HEK293 (cell line): ENCODE measurements around the gene DNAJA3.

Experiments
- CTCF ChIA-PET: fragments of 350-600 bp; formaldehyde crosslinking; extraction: SDS; loops from one replicate; lab custom pipeline; 2021; ENCODE audit warnings: antibody characterized with exemption; lab: Yijun Ruan, JAX
- POLR2A ChIA-PET: fragments of 300-600 bp; formaldehyde crosslinking; extraction: SDS; loops from one replicate; lab custom pipeline; 2020; ENCODE audit warnings: antibody characterized with exemption, inconsistent platforms; lab: Yijun Ruan, JAX
- H3K27ac ChIP-seq: fragments of 200-500 bp; sonication (Bioruptor generic); 2 replicates; pipeline ENCODE4 v1.5.1; 2014; ENCODE audit warnings: low read depth, low read length, control low read depth, inconsistent platforms; ENCODE audit errors: extremely low read depth
- H3K36me3 ChIP-seq, 2 experiments: fragments of 200-500 bp in 1 of 2; sonication (Bioruptor generic) in 1 of 2; 1 replicate in 1 of 2; 2 replicates in 1 of 2; pipeline ENCODE4 v1.5.1; 2014 to 2017; ENCODE audit warnings: inconsistent platforms in 2 of 2, low read length in 2 of 2; ENCODE audit not compliant: control insufficient read depth in 2 of 2, insufficient read depth in 1 of 2
- H3K4me1 ChIP-seq: fragments of 200-500 bp; sonication (Bioruptor generic); 2 replicates; pipeline ENCODE4 v1.5.1; 2014; ENCODE audit warnings: mild to moderate bottlenecking, low read length, inconsistent platforms; ENCODE audit not compliant: control insufficient read depth, insufficient read depth
- H3K4me3 ChIP-seq: 2 replicates; pipeline ENCODE4 v1.5.1; 2011; ENCODE audit warnings: low read depth, mild to moderate bottlenecking, control low read depth, low read length, moderate library complexity
- H3K9me3 ChIP-seq: fragments of 200-500 bp; sonication (Bioruptor generic); 2 replicates; pipeline ENCODE4 v1.5.1; 2014; ENCODE audit warnings: low read depth, low read length, inconsistent platforms; ENCODE audit not compliant: control insufficient read depth, insufficient read depth
- GLI2 ChIP-seq: fragments of 450-650 bp; formaldehyde crosslinking; IDR thresholded peaks from 2 replicates; pipeline ENCODE4; 2017; ENCODE audit warnings: missing biosample characterization, missing genetic modification characterization, low read depth, borderline replicate concordance
- OSR2 ChIP-seq: fragments of 450-650 bp; formaldehyde crosslinking; IDR thresholded peaks from 2 replicates; pipeline ENCODE4 v1.5.1; 2016; ENCODE audit warnings: missing biosample characterization, missing genetic modification characterization
- YY2 ChIP-seq: fragments of 450-650 bp; formaldehyde crosslinking; IDR thresholded peaks from 2 replicates; pipeline ENCODE4 v1.5.1; 2016; ENCODE audit warnings: missing biosample characterization, missing genetic modification characterization
- ZIC2 ChIP-seq: fragments of 450-650 bp; formaldehyde crosslinking; IDR thresholded peaks from 2 replicates; pipeline ENCODE4 v1.5.1; 2016; ENCODE audit warnings: missing biosample characterization, missing genetic modification characterization
- ZNF140 ChIP-seq: fragments of 450-650 bp; formaldehyde crosslinking; IDR thresholded peaks from 2 replicates; pipeline ENCODE4 v1.5.1; 2016; ENCODE audit warnings: missing biosample characterization, missing genetic modification characterization
- ZNF2 ChIP-seq: fragments of 450-650 bp; formaldehyde crosslinking; IDR thresholded peaks from 2 replicates; pipeline ENCODE4 v1.5.1; 2016; ENCODE audit warnings: missing biosample characterization, missing genetic modification characterization
- ZNF202 ChIP-seq: fragments of 450-650 bp; formaldehyde crosslinking; IDR thresholded peaks from 2 replicates; pipeline ENCODE4 v1.5.1; 2016; ENCODE audit warnings: missing biosample characterization, missing genetic modification characterization, borderline replicate concordance
- ZNF211 ChIP-seq: fragments of 450-650 bp; formaldehyde crosslinking; IDR thresholded peaks from 2 replicates; pipeline ENCODE4 v1.5.1; 2016; ENCODE audit warnings: low read depth, missing biosample characterization, missing genetic modification characterization
- ZNF214 ChIP-seq: fragments of 450-650 bp; formaldehyde crosslinking; IDR thresholded peaks from 2 replicates; pipeline ENCODE4 v1.5.1; 2017; ENCODE audit warnings: missing biosample characterization, mild to moderate bottlenecking, missing genetic modification characterization, borderline replicate concordance
- ZNF248 ChIP-seq: fragments of 450-650 bp; formaldehyde crosslinking; IDR thresholded peaks from 2 replicates; pipeline ENCODE4 v1.5.1; 2017; ENCODE audit warnings: missing biosample characterization, missing genetic modification characterization
- ZNF37A ChIP-seq: fragments of 450-650 bp; IDR thresholded peaks from 2 replicates; pipeline ENCODE4 v1.5.1; 2018; ENCODE audit warnings: missing biosample characterization, missing genetic modification characterization
- ZNF449 ChIP-seq: fragments of 450-650 bp; formaldehyde crosslinking; IDR thresholded peaks from 2 replicates; pipeline ENCODE4 v1.5.1; 2017; ENCODE audit warnings: missing biosample characterization, mild to moderate bottlenecking, missing genetic modification characterization, moderate library complexity
- ZNF48 ChIP-seq: fragments of 450-650 bp; formaldehyde crosslinking; IDR thresholded peaks from 2 replicates; pipeline ENCODE4 v1.5.1; 2016; ENCODE audit warnings: missing biosample characterization, missing genetic modification characterization
- ZNF558 ChIP-seq: fragments of 450-650 bp; formaldehyde crosslinking; IDR thresholded peaks from 2 replicates; pipeline ENCODE4 v1.5.1; 2016; ENCODE audit warnings: missing biosample characterization, missing genetic modification characterization
- ZNF560 ChIP-seq: fragments of 450-650 bp; formaldehyde crosslinking; IDR thresholded peaks from 2 replicates; pipeline ENCODE4 v1.5.1; 2017; ENCODE audit warnings: missing biosample characterization, missing genetic modification characterization, borderline replicate concordance
- ZNF624 ChIP-seq: fragments of 450-650 bp; formaldehyde crosslinking; IDR thresholded peaks from 2 replicates; pipeline ENCODE4 v1.5.1; 2017; ENCODE audit warnings: missing biosample characterization, missing genetic modification characterization
- ZNF660 ChIP-seq: fragments of 450-650 bp; IDR thresholded peaks from 2 replicates; pipeline ENCODE4 v1.5.1; 2018; ENCODE audit warnings: missing biosample characterization, mild to moderate bottlenecking, missing genetic modification characterization
- ZNF76 ChIP-seq: fragments of 450-650 bp; formaldehyde crosslinking; IDR thresholded peaks from 2 replicates; pipeline ENCODE4; 2016; ENCODE audit warnings: low read depth, missing biosample characterization, missing genetic modification characterization, borderline replicate concordance
- ZNF777 ChIP-seq: fragments of 450-650 bp; formaldehyde crosslinking; IDR thresholded peaks from 2 replicates; pipeline ENCODE4 v1.5.1; 2017; ENCODE audit warnings: missing biosample characterization, missing genetic modification characterization, borderline replicate concordance
- ZNF791 ChIP-seq: fragments of 450-650 bp; formaldehyde crosslinking; IDR thresholded peaks from 2 replicates; pipeline ENCODE4 v1.5.1; 2016; ENCODE audit warnings: missing biosample characterization, missing genetic modification characterization
- ZSCAN5A ChIP-seq: fragments of 450-650 bp; formaldehyde crosslinking; IDR thresholded peaks from 2 replicates; pipeline ENCODE4 v1.5.1; 2016; ENCODE audit warnings: missing biosample characterization, missing genetic modification characterization

DNAJA3 gene

GRCh38 chr16:4412159-4412558, 13.5 kb upstream of the DNAJA3 start (continued):
- no peak for TF ChIP-seq ZNF624 (tag by site-specific recombination)

- Histone ChIP-seq H3K27ac (no peak overlapping the region), H3K9me3 (no peaks in the 10 kb centered on the region), H3K4me1 (no peaks in the 10 kb centered on the region; the same call in 1 of the 2 replicates), H3K36me3 (peaks cover 0 to 46% of the 10 kb centered on the region in 2 experiments; a peak in 1 of 3 replicates), H3K4me3 (no peak overlapping the region)
- CTCF ChIA-PET = interaction anchor here (9.9 kb wide), 1 partner anchor 10 kb away, joined by 135 read pairs; no protein-coding TSS in a partner anchor
- POLR2A ChIA-PET = interaction anchor here (1.2 kb wide), 1 partner anchor 9 kb away, joined by 3 read pairs; no protein-coding TSS in a partner anchor
- no peak for TF ChIP-seq ZIC2 (tag by site-specific recombination)
- no peak for TF ChIP-seq ZNF791
- no peak for TF ChIP-seq YY2 (tag by site-specific recombination)
- no peak for TF ChIP-seq ZNF76 (tag by site-specific recombination)
- TF ChIP-seq ZNF140 = no peak
- TF ChIP-seq ZNF214 (tag by site-specific recombination) = no peak
- TF ChIP-seq ZNF48 (tag by site-specific recombination) = no peak
These were observed 12.8 kb upstream of the DNAJA3 start for GRCh38 chr16:4412854-4413253.

GRCh38 chr16:4414187-4414917, 11.3 kb upstream of the DNAJA3 start:
- ChIA-PET CTCF (interaction anchor here (1.1 to 9.9 kb wide), 2 partner anchors 11 to 160 kb away, joined by 6 to 135 read pairs; no protein-coding TSS in a partner anchor), POLR2A (interaction anchor here (1.5 to 1.8 kb wide), 2 partner anchors 11 to 62 kb away, joined by 5 to 6 read pairs; no protein-coding TSS in a partner anchor)
- H3K4me3 ChIP-seq = no peak overlapping the region
- no peak overlapping the region for H3K27ac ChIP-seq
- no peaks in the 10 kb centered on the region for H3K9me3 ChIP-seq
- no peaks in the 10 kb centered on the region; the same call in 1 of the 2 replicates for H3K4me1 ChIP-seq
- TF ChIP-seq ZNF777 (tag by site-specific recombination) (no peak), ZNF560 (tag by site-specific recombination) (no peak), ZNF248 (tag by site-specific recombination) (no peak), ZSCAN5A (no peak), GLI2 (tag by site-specific recombination) (no peak), ZNF211 (tag by site-specific recombination) (no peak), ZNF202 (tag by site-specific recombination) (no peak), ZNF2 (tag by site-specific recombination) (no peak), ZNF660 (tag by site-specific recombination) (no peak), ZNF558 (tag by site-specific recombination) (no peak), OSR2 (no peak), ZNF449 (tag by site-specific recombination) (no peak), ZNF37A (tag by site-specific recombination) (no peak)
- H3K36me3 ChIP-seq = peaks cover 0 to 34% of the 10 kb centered on the region in 2 experiments; a peak in 1 of 3 replicates
